Upper lobe of left lung (tissue), 6 donors: ENCODE measurements around the gene SCGB1C2. TPM values are rescaled to one million over a fixed set of nuclear protein-coding genes. Genes with fewer than 3 reads are reported as not detected.
A peak's percentile ranks its signal among the peaks of the same experiment; 100 is the strongest.

Source experiments
- ATAC-seq, 2 donors: fragments of 200-7000 bp; cut with Tn5 transposase; one replicate each; pipeline ENCODE4 v1.9.1; 2022; ENCODE audit warnings: mild to moderate bottlenecking in 2 of 2, moderate library complexity in 2 of 2; ENCODE audit not compliant: low FRiP score in 2 of 2
- DNase-seq, 2 donors: peaks; one replicate each; pipeline ENCODE4 v3.0.0-alpha.2; 2019 to 2020
- H3K27ac ChIP-seq, 4 donors: fragments of 200-600 bp; sonication (generic); one replicate each; pipeline ENCODE4 v1.5.1; 2016 to 2019
- H3K27me3 ChIP-seq, 4 donors: fragments of 200-600 bp; sonication (generic); one replicate each; pipeline ENCODE4 v1.5.1; 2017 to 2019
- H3K36me3 ChIP-seq, 4 donors: fragments of 200-600 bp; sonication (generic); one replicate each; pipeline ENCODE4 v1.5.1; 2016 to 2019
- H3K4me1 ChIP-seq, 4 donors: fragments of 200-600 bp; sonication (generic); one replicate each; pipeline ENCODE4 v1.5.1; 2018 to 2019
- H3K4me3 ChIP-seq, 4 donors: fragments of 200-600 bp; sonication (generic); one replicate each; pipeline ENCODE4 v1.5.1; 2017 to 2019; ENCODE audit warnings: mild to moderate bottlenecking in 2 of 4, moderate library complexity in 1 of 4
- H3K9me3 ChIP-seq, 4 donors: fragments of 200-600 bp; sonication (generic); one replicate each; pipeline ENCODE4 v1.5.1; 2018 to 2019
- CTCF ChIP-seq, 6 experiments: fragments of 450-650 bp in 4 of 6; fragments of 200-600 bp in 2 of 6; sonication (generic) in 2 of 6; IDR thresholded peaks; one replicate each; pipeline ENCODE4 v1.5.1; 2016 to 2019; ENCODE audit warnings: antibody characterized with exemption in 6 of 6
- EP300 ChIP-seq, 4 donors: sonication (generic); formaldehyde crosslinking; IDR thresholded peaks; one replicate each; pipeline ENCODE4 v1.5.1; 2017; ENCODE audit warnings: antibody characterized with exemption in 4 of 4, control low read depth in 2 of 4
- POLR2A ChIP-seq, 4 donors: fragments of 450-650 bp; IDR thresholded peaks; one replicate each; pipeline ENCODE4 v1.5.1; 2016 to 2017; ENCODE audit warnings: antibody characterized with exemption in 4 of 4, mild to moderate bottlenecking in 2 of 4
- POLR2AphosphoS5 ChIP-seq, 2 donors: sonication (generic); formaldehyde crosslinking; IDR thresholded peaks; one replicate each; pipeline ENCODE4 v1.5.1; 2017; ENCODE audit warnings: antibody characterized with exemption in 2 of 2
- WGBS, 2 donors: methylation state at CpG; one replicate each; pipeline ENCODE4 v1.1.5; 2017 to 2018; 5-methylcytosine and 5-hydroxymethylcytosine counted together
- total RNA-seq, 6 donors: library from RNA; depleted of rRNA in 4 of 6; stranded (reverse); fragments of >200 nt in 4 of 6; gene quantifications; one replicate each; pipeline versions ENCODE4 v1.1.0 to v1.2.1, GENCODE V29; 2016 to 2021
- donor health status: DM: no; HTN: no; CAD: no; lungs with moderate emphysema.
- donor health status: DM: no; HTN: yes; CAD: no; lungs with severe emphysema.

Gene SCGB1C2
- total RNA-seq, 6 donors from 2014 or later = not detected

DNA sequence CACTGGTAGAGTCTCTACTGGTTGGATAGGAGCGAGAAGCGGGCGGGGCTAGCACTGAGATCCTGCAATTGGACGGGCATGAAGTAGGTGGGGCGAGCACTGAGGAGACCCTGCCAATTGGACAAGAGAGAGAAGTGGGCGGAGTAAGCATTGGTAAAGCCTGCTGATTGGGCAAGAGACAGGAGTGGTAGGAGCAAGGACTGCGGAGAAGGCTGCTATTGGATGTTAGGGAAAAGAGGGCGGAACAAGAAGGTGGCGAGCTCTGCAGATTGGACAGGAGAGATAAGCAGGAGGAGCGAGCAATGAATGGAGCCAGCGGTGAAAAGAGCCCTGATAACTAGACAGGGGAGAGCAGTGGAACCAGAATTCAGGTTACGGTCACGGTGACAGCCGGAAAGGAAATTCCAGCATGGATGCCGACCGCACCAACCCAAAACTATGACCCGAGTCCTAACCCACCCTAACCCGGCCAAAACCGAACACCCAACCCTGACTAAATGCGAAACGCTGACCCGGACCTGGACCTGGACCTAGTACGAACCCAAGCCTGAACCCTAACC lies 4.8 kb downstream of the SCGB1C2 start:
- no peak overlapping the region for H3K4me3 ChIP-seq
- H3K27ac ChIP-seq = no peak overlapping the region
- no peaks in the 10 kb centered on the region for H3K27me3 ChIP-seq
- H3K36me3 ChIP-seq = no peaks in the 10 kb centered on the region
- ATAC-seq (peak in 1 of 2 donors; percentile 2), DNase-seq (peak in 1 of 2 donors; percentile 13)
- H3K4me1 ChIP-seq = peaks cover 0 to 13% (median 4%) of the 10 kb centered on the region in 4 donors
- no peak for TF ChIP-seq POLR2A (IDR thresholded peaks at IDR 0.05)
- TF ChIP-seq CTCF (IDR thresholded peaks at IDR 0.05) = no peak
- TF ChIP-seq EP300 (IDR thresholded peaks at IDR 0.05) = no peak
- no peak for TF ChIP-seq POLR2AphosphoS5 (IDR thresholded peaks at IDR 0.05)
- 92 to 95% methylated on average over 23 of the region's 23 CpGs for WGBS, 2 donors
- H3K9me3 ChIP-seq = no peaks in the 10 kb centered on the region

DNA sequence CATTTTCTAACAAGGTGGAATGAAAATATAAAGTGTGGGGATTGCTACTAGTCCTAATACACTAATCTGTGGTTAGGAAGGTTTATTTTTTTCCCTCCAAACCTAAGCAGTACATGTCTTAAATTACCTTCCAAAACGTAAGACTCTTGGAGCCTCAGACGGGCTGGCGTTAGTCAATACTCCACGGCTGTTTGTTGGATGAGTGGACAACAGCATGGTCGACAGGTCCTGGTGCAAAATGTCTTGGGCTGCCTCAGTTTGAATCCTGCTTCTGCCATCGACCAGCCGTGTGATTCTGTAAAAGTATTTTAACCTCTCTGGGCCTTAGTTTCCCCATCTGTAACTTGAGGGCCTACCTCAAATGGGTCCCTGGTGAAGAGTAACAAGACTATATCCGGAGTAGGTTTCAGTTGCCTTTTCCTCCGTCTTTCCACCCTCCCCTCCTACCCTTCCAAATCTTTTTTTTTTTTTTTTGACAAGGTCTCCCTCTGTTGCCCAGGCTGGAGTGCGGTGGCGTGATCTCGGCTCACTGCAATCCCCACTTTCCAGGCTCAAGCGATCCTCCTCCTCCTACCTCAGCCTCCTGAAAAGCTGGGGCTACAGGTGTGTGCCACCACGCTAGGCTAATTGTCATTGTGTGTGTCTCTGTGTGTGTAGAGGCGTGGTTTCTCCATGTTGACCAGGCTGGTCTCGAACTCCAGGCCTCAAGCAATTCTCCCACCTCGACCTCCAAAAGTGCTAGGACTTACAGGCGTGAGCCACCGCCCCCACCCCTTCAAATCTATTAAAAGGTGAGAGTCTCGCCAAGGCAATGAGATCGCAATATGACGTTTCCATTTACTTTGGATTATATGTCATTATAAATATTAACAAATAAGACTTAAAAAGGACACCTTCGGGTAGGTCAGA lies 5.8 kb downstream of the SCGB1C2 start:
- Histone ChIP-seq H3K9me3 (no peaks in the 10 kb centered on the region), H3K27me3 (no peaks in the 10 kb centered on the region), H3K4me3 (no peak overlapping the region), H3K27ac (no peak overlapping the region), H3K4me1 (peaks cover 0 to 13% (median 4%) of the 10 kb centered on the region in 4 donors), H3K36me3 (no peaks in the 10 kb centered on the region)
- DNase-seq = peak in 1 of 2 donors; percentile 15
- ATAC-seq = no peak
- WGBS, 2 donors = 75 to 78% methylated on average over 23 of the region's 23 CpGs
- TF ChIP-seq CTCF (IDR thresholded peaks at IDR 0.05) = no peak
- no peak for TF ChIP-seq POLR2A (IDR thresholded peaks at IDR 0.05)
- TF ChIP-seq POLR2AphosphoS5 (IDR thresholded peaks at IDR 0.05) = no peak
- TF ChIP-seq EP300 (IDR thresholded peaks at IDR 0.05) = no peak

DNA sequence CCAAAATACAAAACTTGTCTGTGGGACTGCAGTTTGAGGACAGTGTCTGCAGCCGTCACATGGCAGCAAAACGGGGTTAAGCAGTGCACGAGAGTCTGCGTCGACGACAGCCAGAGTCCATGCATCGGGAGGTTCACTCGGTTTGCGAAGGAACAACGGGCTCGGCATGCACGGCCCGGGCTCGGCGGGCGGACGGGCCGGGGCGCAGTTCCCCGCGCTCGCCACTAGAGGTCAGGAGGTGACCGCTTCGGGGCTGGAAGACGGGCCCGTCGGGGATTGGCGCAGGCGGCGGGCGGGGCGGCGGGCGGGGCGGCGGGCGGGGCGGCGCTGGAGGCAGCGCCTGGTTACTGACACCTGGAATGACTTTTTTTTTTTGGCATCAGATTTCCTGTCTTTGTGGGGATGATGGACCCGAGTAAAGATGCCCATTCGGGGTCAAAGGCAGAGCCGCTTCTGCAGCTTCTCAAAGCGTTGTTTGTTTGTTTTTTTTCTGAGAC lies 6.5 kb downstream of the SCGB1C2 start:
- Histone ChIP-seq H3K4me3 (no peak overlapping the region), H3K9me3 (no peaks in the 10 kb centered on the region), H3K27ac (no peak overlapping the region), H3K36me3 (no peaks in the 10 kb centered on the region), H3K4me1 (peaks cover 0 to 13% (median 4%) of the 10 kb centered on the region in 4 donors), H3K27me3 (no peaks in the 10 kb centered on the region)
- 3 to 5% methylated on average over 32 to 36 of the region's 44 CpGs for WGBS, 2 donors
- no peak for TF ChIP-seq EP300 (IDR thresholded peaks at IDR 0.05)
- TF ChIP-seq POLR2A (IDR thresholded peaks at IDR 0.05) = no peak
- peak; percentile 96 to 99 (median 97) for TF ChIP-seq CTCF (IDR thresholded peaks at IDR 0.05)
- TF ChIP-seq POLR2AphosphoS5 (IDR thresholded peaks at IDR 0.05) = no peak
- ATAC-seq = peak; percentile 88 to 96
- peak; percentile 84 to 97 for DNase-seq

DNA sequence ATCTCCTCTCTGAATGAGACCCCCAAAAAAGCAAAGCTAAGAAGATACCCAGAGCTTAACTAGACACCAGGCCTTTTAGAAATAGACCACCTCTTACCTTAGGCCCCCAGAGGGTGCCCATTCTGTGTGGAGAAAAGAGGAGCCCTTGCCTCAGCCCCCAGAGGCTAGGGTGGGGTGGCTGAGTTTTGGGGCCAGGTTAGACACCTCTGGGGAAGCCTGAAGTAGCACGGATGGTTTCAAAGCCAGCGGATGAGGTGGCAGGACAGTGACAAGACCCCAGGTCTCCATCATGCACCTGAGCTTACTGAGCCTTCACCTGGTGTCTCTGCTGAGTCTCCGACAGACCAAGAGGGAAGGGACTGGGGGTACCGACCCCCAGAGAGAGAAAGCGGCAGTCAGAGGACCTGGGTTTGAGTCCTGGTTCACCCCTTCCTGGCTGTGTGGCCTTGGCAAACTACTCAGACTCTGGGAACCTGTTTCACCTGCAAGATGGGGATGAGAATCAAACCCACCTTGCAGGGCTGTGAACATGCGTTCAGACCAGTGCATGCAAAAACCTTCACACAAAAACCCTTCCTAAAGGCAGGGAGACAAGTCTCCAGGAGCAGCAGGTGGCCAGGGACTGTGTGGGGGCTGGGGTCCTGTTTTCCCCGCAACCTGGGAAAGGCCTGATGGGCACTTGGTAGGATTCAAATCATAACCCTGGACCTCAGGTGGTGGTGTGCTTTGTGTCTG lies 7.7 kb downstream of the SCGB1C2 start:
- no peak for TF ChIP-seq POLR2A (IDR thresholded peaks at IDR 0.05)
- TF ChIP-seq POLR2AphosphoS5 (IDR thresholded peaks at IDR 0.05) = no peak
- no peak for TF ChIP-seq EP300 (IDR thresholded peaks at IDR 0.05)
- no peak for TF ChIP-seq CTCF (IDR thresholded peaks at IDR 0.05)
- WGBS, 2 donors = 85% methylated on average over 6 to 7 of the region's 7 CpGs
- H3K27ac ChIP-seq = no peak overlapping the region
- no peak for ATAC-seq
- no peaks in the 10 kb centered on the region for H3K36me3 ChIP-seq
- no peaks in the 10 kb centered on the region for H3K9me3 ChIP-seq
- H3K27me3 ChIP-seq = no peaks in the 10 kb centered on the region
- H3K4me3 ChIP-seq = no peak overlapping the region
- DNase-seq = peak in 1 of 2 donors; percentile 12
- H3K4me1 ChIP-seq = peaks cover 0 to 13% (median 4%) of the 10 kb centered on the region in 4 donors
